Liver (tissue), 9 donors: Measurements from ENCODE around the gene AVPR1B. TPM values are rescaled to one million over a fixed set of nuclear protein-coding genes. Genes with fewer than 3 reads are reported as not detected.

Experiments
- DNase-seq: peaks from one replicate; pipeline ENCODE4 v3.0.0-alpha.2; 2017; ENCODE audit warnings: low spot score
- H3K27ac ChIP-seq, 2 donors: one replicate each; pipeline ENCODE4 v1.7.0; 2013; ENCODE audit warnings: inconsistent platforms in 2 of 2, low read length in 2 of 2, control low read depth in 1 of 2, low read depth in 1 of 2, mild to moderate bottlenecking in 1 of 2
- H3K27me3 ChIP-seq, 4 donors: one replicate each; pipeline versions ENCODE4 v1.6.1 to v1.7.0; 2013; ENCODE audit warnings: low read length in 3 of 4, inconsistent platforms in 1 of 4, mild to moderate bottlenecking in 1 of 4, moderate library complexity in 1 of 4; ENCODE audit not compliant: control insufficient read depth in 4 of 4, insufficient read depth in 4 of 4
- H3K36me3 ChIP-seq, 4 donors: one replicate each; pipeline versions ENCODE4 v1.6.1 to v1.7.0; 2013; ENCODE audit warnings: low read length in 3 of 4, mild to moderate bottlenecking in 3 of 4, low read depth in 1 of 4, moderate library complexity in 1 of 4; ENCODE audit not compliant: control insufficient read depth in 4 of 4, insufficient read depth in 3 of 4
- H3K4me1 ChIP-seq, 4 donors: one replicate each; pipeline versions ENCODE4 v1.6.1 to v1.7.0; 2013; ENCODE audit warnings: low read length in 3 of 4, mild to moderate bottlenecking in 3 of 4, moderate library complexity in 1 of 4; ENCODE audit not compliant: control insufficient read depth in 4 of 4, insufficient read depth in 4 of 4
- H3K4me3 ChIP-seq, 3 donors: one replicate each; pipeline versions ENCODE4 v1.6.1 to v1.7.0; 2013; ENCODE audit warnings: low read length in 3 of 3, control low read depth in 1 of 3, low read depth in 1 of 3, mild to moderate bottlenecking in 1 of 3
- H3K9ac ChIP-seq, 2 donors: one replicate each; pipeline ENCODE4 v1.7.0; 2013; ENCODE audit warnings: low read length in 2 of 2, mild to moderate bottlenecking in 2 of 2, moderate library complexity in 2 of 2, control low read depth in 1 of 2, low read depth in 1 of 2
- H3K9me3 ChIP-seq, 4 donors: one replicate each; pipeline versions ENCODE4 v1.6.1 to v1.7.0; 2013; ENCODE audit warnings: low read length in 3 of 4; ENCODE audit not compliant: control insufficient read depth in 4 of 4
- EGR1 ChIP-seq, 2 donors: IDR thresholded peaks; 2 replicates each; pipeline ENCODE4 v1.6.1; 2016 to 2018; ENCODE audit warnings: antibody characterized with exemption in 2 of 2, low read depth in 2 of 2
- FOXA1 ChIP-seq: IDR thresholded peaks from 2 replicates; pipeline ENCODE4 v1.6.1; 2016; ENCODE audit warnings: antibody characterized with exemption
- FOXA2 ChIP-seq: IDR thresholded peaks from 2 replicates; pipeline ENCODE4 v1.6.1; 2016; ENCODE audit warnings: antibody characterized with exemption
- GABPA ChIP-seq, 2 donors: IDR thresholded peaks in 1 of 2; conservative IDR thresholded peaks in 1 of 2; 2 replicates each; pipeline ENCODE4 v1.6.1; 2016; ENCODE audit warnings: antibody characterized with exemption in 2 of 2, mild to moderate bottlenecking in 1 of 2, moderate library complexity in 1 of 2
- HNF4A ChIP-seq, 2 donors: conservative IDR thresholded peaks; 2 replicates each; pipeline ENCODE4 v1.6.1; 2016; ENCODE audit warnings: antibody characterized with exemption in 2 of 2, mild to moderate bottlenecking in 2 of 2
- HNF4G ChIP-seq: IDR thresholded peaks from 2 replicates; pipeline ENCODE4 v1.6.1; 2016; ENCODE audit warnings: antibody characterized with exemption
- JUND ChIP-seq, 2 donors: IDR thresholded peaks; 2 replicates each; pipeline ENCODE4 v1.6.1; 2016; ENCODE audit warnings: antibody characterized with exemption in 2 of 2
- NR2F2 ChIP-seq: IDR thresholded peaks from 2 replicates; pipeline ENCODE4 v1.6.1; 2016; ENCODE audit warnings: antibody characterized with exemption
- RAD21 ChIP-seq, 2 donors: IDR thresholded peaks; 2 replicates each; pipeline ENCODE4 v1.6.1; 2016; ENCODE audit warnings: antibody characterized with exemption in 2 of 2, mild to moderate bottlenecking in 2 of 2
- RXRA ChIP-seq, 2 donors: IDR thresholded peaks; 2 replicates each; pipeline ENCODE4 v1.6.1; 2017 to 2018; ENCODE audit warnings: antibody characterized with exemption in 2 of 2, mild to moderate bottlenecking in 1 of 2
- SP1 ChIP-seq: IDR thresholded peaks from 2 replicates; pipeline ENCODE4 v1.6.1; 2018; ENCODE audit warnings: antibody characterized with exemption, mild to moderate bottlenecking
- TAF1 ChIP-seq: conservative IDR thresholded peaks from 2 replicates; pipeline ENCODE4 v1.6.1; 2016; ENCODE audit warnings: antibody characterized with exemption, mild to moderate bottlenecking
- YY1 ChIP-seq: IDR thresholded peaks from 2 replicates; pipeline ENCODE4 v1.6.1; 2016; ENCODE audit warnings: antibody characterized with exemption, mild to moderate bottlenecking
- WGBS: extraction: QIAGEN DNeasy Blood & Tissue Kit; methylation state at CpG from one replicate; pipeline ENCODE4 v1.1.7; 2013; 5-methylcytosine and 5-hydroxymethylcytosine counted together
- polyA plus RNA-seq, 2 donors: library from polyadenylated mRNA; stranded (reverse) in 1 of 2; unstranded in 1 of 2; fragments of 200-250 nt in 1 of 2; fragments of >200 nt in 1 of 2; fragmentation: Nextera tagmentation in 1 of 2; extraction: Ambion mirVana in 1 of 2; gene quantifications; one replicate each; pipeline versions ENCODE4 v1.2.1 to v1.2.3, GENCODE V29; 2013 to 2015
- total RNA-seq, 2 donors: library from RNA; depleted of rRNA; stranded (reverse); fragments of >200 nt; gene quantifications; one replicate each; pipeline ENCODE4 v1.2.3, GENCODE V29; 2014
- TF ChIP-seq, protein P1 (sequence below): IDR thresholded peaks from 2 replicates; pipeline ENCODE4 v1.6.1; 2016; ENCODE audit warnings: antibody characterized with exemption
- TF ChIP-seq, protein P2 (sequence below): IDR thresholded peaks from 2 replicates; pipeline ENCODE4 v1.6.1; 2016; ENCODE audit warnings: antibody characterized with exemption
- TF ChIP-seq, protein P3 (sequence below): fragments of 150-350 bp; IDR thresholded peaks from 2 replicates; pipeline ENCODE4 v1.5.1; 2017; ENCODE audit warnings: improper control_type of control experiment, low read depth, low read length; ENCODE audit not compliant: missing input control
- TF ChIP-seq, protein P4 (sequence below): IDR thresholded peaks from 2 replicates; pipeline ENCODE4 v1.6.1; 2016; ENCODE audit warnings: antibody characterized with exemption, mild to moderate bottlenecking
- TF ChIP-seq, protein P5 (sequence below): IDR thresholded peaks from 2 replicates; pipeline ENCODE4 v1.6.1; 2016; ENCODE audit warnings: antibody characterized with exemption
- donor health status: healthy.
- donor health status: healthy.
- donor health status: healthy.
- donor health status: healthy.
- donor health status: healthy.

AVPR1B gene
- total and polyA plus RNA-seq, 4 donors: not detected

DNA sequence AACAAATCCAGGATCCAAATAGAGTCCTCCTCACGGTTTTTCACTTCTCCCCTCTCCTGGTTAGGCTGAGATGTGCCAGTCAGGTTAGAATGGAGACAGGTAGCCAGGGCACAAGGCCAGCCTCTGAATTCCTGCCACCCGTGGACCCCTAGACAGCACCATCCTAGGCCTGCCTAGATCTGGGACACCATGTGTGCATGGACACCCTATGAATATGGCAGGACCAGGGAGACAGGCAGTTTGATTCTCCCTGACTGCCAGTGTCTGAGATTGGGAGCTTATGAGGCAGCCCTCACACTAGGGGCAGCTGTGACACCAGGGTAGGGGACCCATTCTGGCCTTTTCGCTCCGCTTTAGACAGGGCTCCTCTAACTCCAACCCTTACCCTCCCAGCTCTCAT is 7.5 kb downstream of the AVPR1B start:
- Histone ChIP-seq H3K36me3 (no peaks in the 10 kb centered on the region), H3K9ac (no peak overlapping the region), H3K4me3 (no peak overlapping the region), H3K9me3 (no peaks in the 10 kb centered on the region), H3K27ac (no peak overlapping the region), H3K27me3 (no peaks in the 10 kb centered on the region), H3K4me1 (peaks cover 0 to 16% (median 6%) of the 10 kb centered on the region in 4 donors)
- TF ChIP-seq, protein P1, sequence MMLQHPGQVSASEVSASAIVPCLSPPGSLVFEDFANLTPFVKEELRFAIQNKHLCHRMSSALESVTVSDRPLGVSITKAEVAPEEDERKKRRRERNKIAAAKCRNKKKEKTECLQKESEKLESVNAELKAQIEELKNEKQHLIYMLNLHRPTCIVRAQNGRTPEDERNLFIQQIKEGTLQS: no peak
- TF ChIP-seq EGR1 (IDR thresholded peaks at IDR 0.05; ENCODE audit: low read depth in 2 of 2) (no peak), GABPA (IDR thresholded peaks at IDR 0.05 in 1 of 2, conservative IDR thresholded peaks at IDR 0.05 in 1 of 2) (no peak), FOXA2 (no peak), NR2F2 (no peak), TAF1 (no peak), JUND (IDR thresholded peaks at IDR 0.05) (no peak), RXRA (IDR thresholded peaks at IDR 0.05) (no peak), FOXA1 (no peak), RAD21 (IDR thresholded peaks at IDR 0.05) (no peak), SP1 (no peak), HNF4A (conservative IDR thresholded peaks at IDR 0.05) (no peak)
- TF ChIP-seq, protein P2, sequence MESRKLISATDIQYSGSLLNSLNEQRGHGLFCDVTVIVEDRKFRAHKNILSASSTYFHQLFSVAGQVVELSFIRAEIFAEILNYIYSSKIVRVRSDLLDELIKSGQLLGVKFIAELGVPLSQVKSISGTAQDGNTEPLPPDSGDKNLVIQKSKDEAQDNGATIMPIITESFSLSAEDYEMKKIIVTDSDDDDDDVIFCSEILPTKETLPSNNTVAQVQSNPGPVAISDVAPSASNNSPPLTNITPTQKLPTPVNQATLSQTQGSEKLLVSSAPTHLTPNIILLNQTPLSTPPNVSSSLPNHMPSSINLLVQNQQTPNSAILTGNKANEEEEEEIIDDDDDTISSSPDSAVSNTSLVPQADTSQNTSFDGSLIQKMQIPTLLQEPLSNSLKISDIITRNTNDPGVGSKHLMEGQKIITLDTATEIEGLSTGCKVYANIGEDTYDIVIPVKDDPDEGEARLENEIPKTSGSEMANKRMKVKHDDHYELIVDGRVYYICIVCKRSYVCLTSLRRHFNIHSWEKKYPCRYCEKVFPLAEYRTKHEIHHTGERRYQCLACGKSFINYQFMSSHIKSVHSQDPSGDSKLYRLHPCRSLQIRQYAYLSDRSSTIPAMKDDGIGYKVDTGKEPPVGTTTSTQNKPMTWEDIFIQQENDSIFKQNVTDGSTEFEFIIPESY: no peak
- TF ChIP-seq, protein P3, sequence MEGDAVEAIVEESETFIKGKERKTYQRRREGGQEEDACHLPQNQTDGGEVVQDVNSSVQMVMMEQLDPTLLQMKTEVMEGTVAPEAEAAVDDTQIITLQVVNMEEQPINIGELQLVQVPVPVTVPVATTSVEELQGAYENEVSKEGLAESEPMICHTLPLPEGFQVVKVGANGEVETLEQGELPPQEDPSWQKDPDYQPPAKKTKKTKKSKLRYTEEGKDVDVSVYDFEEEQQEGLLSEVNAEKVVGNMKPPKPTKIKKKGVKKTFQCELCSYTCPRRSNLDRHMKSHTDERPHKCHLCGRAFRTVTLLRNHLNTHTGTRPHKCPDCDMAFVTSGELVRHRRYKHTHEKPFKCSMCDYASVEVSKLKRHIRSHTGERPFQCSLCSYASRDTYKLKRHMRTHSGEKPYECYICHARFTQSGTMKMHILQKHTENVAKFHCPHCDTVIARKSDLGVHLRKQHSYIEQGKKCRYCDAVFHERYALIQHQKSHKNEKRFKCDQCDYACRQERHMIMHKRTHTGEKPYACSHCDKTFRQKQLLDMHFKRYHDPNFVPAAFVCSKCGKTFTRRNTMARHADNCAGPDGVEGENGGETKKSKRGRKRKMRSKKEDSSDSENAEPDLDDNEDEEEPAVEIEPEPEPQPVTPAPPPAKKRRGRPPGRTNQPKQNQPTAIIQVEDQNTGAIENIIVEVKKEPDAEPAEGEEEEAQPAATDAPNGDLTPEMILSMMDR: no peak
- TF ChIP-seq, protein P4, sequence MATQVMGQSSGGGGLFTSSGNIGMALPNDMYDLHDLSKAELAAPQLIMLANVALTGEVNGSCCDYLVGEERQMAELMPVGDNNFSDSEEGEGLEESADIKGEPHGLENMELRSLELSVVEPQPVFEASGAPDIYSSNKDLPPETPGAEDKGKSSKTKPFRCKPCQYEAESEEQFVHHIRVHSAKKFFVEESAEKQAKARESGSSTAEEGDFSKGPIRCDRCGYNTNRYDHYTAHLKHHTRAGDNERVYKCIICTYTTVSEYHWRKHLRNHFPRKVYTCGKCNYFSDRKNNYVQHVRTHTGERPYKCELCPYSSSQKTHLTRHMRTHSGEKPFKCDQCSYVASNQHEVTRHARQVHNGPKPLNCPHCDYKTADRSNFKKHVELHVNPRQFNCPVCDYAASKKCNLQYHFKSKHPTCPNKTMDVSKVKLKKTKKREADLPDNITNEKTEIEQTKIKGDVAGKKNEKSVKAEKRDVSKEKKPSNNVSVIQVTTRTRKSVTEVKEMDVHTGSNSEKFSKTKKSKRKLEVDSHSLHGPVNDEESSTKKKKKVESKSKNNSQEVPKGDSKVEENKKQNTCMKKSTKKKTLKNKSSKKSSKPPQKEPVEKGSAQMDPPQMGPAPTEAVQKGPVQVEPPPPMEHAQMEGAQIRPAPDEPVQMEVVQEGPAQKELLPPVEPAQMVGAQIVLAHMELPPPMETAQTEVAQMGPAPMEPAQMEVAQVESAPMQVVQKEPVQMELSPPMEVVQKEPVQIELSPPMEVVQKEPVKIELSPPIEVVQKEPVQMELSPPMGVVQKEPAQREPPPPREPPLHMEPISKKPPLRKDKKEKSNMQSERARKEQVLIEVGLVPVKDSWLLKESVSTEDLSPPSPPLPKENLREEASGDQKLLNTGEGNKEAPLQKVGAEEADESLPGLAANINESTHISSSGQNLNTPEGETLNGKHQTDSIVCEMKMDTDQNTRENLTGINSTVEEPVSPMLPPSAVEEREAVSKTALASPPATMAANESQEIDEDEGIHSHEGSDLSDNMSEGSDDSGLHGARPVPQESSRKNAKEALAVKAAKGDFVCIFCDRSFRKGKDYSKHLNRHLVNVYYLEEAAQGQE: no peak
- TF ChIP-seq, protein P5, sequence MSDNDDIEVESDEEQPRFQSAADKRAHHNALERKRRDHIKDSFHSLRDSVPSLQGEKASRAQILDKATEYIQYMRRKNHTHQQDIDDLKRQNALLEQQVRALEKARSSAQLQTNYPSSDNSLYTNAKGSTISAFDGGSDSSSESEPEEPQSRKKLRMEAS: no peak
- no peak for DNase-seq
- 82% methylated on average over 4 of the region's 4 CpGs for WGBS

DNA sequence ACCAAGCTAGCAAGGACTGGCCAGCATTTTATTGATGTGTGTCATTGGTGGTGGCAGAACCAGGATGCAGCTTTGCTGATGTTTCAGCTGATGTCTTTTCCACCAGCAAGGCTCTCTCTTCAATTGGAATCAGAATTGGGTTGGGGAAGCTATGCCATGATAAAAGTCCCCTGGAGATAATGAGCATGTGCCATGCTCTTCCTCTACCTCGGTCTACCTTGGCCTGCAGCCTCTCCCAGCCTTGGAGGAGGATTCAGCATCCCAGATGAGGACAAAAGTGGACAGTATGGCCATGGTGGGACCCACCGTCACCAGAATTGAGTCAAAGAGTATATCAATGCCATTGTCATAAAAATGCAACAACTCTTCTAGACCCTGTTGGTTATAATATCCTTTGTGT is 8.6 kb downstream of the AVPR1B start:
- DNase-seq: no peak
- Histone ChIP-seq H3K27me3 (no peaks in the 10 kb centered on the region), H3K9me3 (no peaks in the 10 kb centered on the region), H3K4me1 (peaks cover 0 to 15% (median 6%) of the 10 kb centered on the region in 4 donors), H3K9ac (no peak overlapping the region), H3K36me3 (no peaks in the 10 kb centered on the region), H3K27ac (no peak overlapping the region), H3K4me3 (no peak overlapping the region)
- 89% methylated on average over 2 of the region's 2 CpGs for WGBS
- TF ChIP-seq FOXA1 (no peak), TAF1 (no peak), HNF4G (no peak), GABPA (IDR thresholded peaks at IDR 0.05 in 1 of 2, conservative IDR thresholded peaks at IDR 0.05 in 1 of 2) (no peak), JUND (IDR thresholded peaks at IDR 0.05) (no peak), EGR1 (IDR thresholded peaks at IDR 0.05; ENCODE audit: low read depth in 2 of 2) (no peak), SP1 (no peak), RXRA (IDR thresholded peaks at IDR 0.05) (no peak), RAD21 (IDR thresholded peaks at IDR 0.05) (no peak), HNF4A (conservative IDR thresholded peaks at IDR 0.05) (no peak), YY1 (no peak)
- TF ChIP-seq, protein P5: no peak
- TF ChIP-seq, protein P3: no peak
- TF ChIP-seq, protein P2: no peak
- TF ChIP-seq, protein P1: no peak
